GM23338 (cell line): ENCODE measurements around the gene FAAP100. TPM values are rescaled to one million over a fixed set of nuclear protein-coding genes. Genes with fewer than 3 reads are reported as not detected.

Source experiments
- CREB1 ChIP-seq: fragments of 250-450 bp; sonication (Bioruptor Pico); IDR thresholded peaks from 2 replicates; pipeline ENCODE4 v1.5.0; 2020; ENCODE audit warnings: low read depth, mild to moderate bottlenecking, moderate library complexity
- EZH2 ChIP-seq: fragments of 200-600 bp; sonication (generic); IDR thresholded peaks from one replicate; pipeline ENCODE4 v1.8.0; 2017; ENCODE audit warnings: antibody characterized with exemption, mild to moderate bottlenecking, low read depth; ENCODE audit not compliant: unreplicated experiment
- EZH2phosphoT487 ChIP-seq: fragments of 200-600 bp; sonication (generic); IDR thresholded peaks from one replicate; pipeline ENCODE4 v1.8.1; 2018; ENCODE audit warnings: antibody characterized with exemption; ENCODE audit not compliant: unreplicated experiment
- JUNB ChIP-seq: IDR thresholded peaks from one replicate; pipeline ENCODE4 v1.6.1; 2016; ENCODE audit warnings: antibody characterized with exemption; ENCODE audit not compliant: unreplicated experiment
- POLR2AphosphoS5 ChIP-seq: IDR thresholded peaks from 2 replicates; pipeline ENCODE4 v1.6.1; 2016; ENCODE audit warnings: antibody characterized with exemption, low read depth
- STAT1 ChIP-seq: IDR thresholded peaks from one replicate; pipeline ENCODE4 v1.6.1; 2016; ENCODE audit warnings: antibody characterized with exemption; ENCODE audit not compliant: unreplicated experiment
- ZNF114 ChIP-seq: fragments of 250-450 bp; sonication (Bioruptor Pico); IDR thresholded peaks from 2 replicates; pipeline ENCODE4 v1.5.0; 2020; ENCODE audit warnings: mild to moderate bottlenecking, moderate library complexity
- ZNF331 ChIP-seq: fragments of 250-450 bp; sonication (Bioruptor Pico); IDR thresholded peaks from 2 replicates; pipeline ENCODE4 v1.5.0; 2020; ENCODE audit warnings: low read depth, mild to moderate bottlenecking, moderate library complexity
- polyA plus RNA-seq: library from polyadenylated mRNA; unstranded; fragments of >200 nt; fragmentation: Nextera tagmentation; extraction: Ambion mirVana; gene quantifications from 2 replicates; pipeline ENCODE4 v1.2.1, GENCODE V29; 2016
- total RNA-seq: library from RNA; depleted of rRNA; stranded (reverse); fragments of >200 nt; shearing (Covaris generic); gene quantifications from 2 replicates; pipeline ENCODE4 v1.2.3, GENCODE V29; 2014
- TF ChIP-seq, protein P1 (sequence below): fragments of 250-450 bp; sonication (Bioruptor Pico); IDR thresholded peaks from 2 replicates; pipeline ENCODE4 v1.5.0; 2020; ENCODE audit warnings: mild to moderate bottlenecking, moderate library complexity
- TF ChIP-seq, protein P2 (sequence below), 2 experiments: fragments of 200-600 bp in 1 of 2; sonication (generic) in 1 of 2; conservative IDR thresholded peaks; 2 replicates each; pipeline versions ENCODE4 v1.5.1 to v1.6.1; 2016 to 2017; ENCODE audit warnings: antibody characterized with exemption in 2 of 2, low read depth in 2 of 2, mild to moderate bottlenecking in 2 of 2, moderate library complexity in 1 of 2
- TF ChIP-seq, protein P3 (sequence below): IDR thresholded peaks from one replicate; pipeline ENCODE4 v1.6.1; 2018; ENCODE audit warnings: antibody characterized with exemption; ENCODE audit not compliant: unreplicated experiment

FAAP100 gene
- total and polyA plus RNA-seq, 2 experiments from 2014 or later, result 16.0 to 50.5 TPM

DNA sequence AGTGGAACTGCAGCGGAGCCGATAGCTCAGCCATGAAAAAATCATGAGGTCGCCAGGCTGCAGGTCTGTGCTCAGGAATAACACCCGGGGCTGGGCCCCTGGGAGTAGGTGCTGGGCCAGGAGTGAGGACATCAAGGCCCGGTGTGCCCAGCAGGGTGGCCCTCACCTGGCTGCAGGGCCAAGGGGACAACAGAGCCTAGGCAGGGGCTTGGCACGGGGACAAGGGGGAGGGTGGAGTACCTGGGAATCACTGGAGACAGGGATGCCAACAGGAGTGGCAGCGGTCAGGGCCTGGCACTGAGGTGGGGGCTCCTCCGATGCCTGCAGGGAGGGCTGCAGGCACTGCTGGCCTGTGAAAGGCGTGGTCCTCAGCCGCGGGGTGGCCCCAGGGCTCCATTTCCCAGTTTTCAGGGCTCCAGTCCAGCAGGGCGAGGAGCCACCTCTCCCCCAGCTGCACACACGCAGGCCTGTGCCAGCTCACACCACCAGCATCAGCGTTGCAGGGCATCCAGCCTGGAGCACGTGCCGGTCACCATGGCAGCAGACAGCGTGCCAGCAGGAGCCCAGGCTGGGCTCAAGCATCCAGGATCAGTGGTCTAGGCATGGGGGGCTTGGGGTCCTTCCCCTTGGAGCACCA is 28.6 kb downstream of the FAAP100 start (continued):
- TF ChIP-seq, protein P1, sequence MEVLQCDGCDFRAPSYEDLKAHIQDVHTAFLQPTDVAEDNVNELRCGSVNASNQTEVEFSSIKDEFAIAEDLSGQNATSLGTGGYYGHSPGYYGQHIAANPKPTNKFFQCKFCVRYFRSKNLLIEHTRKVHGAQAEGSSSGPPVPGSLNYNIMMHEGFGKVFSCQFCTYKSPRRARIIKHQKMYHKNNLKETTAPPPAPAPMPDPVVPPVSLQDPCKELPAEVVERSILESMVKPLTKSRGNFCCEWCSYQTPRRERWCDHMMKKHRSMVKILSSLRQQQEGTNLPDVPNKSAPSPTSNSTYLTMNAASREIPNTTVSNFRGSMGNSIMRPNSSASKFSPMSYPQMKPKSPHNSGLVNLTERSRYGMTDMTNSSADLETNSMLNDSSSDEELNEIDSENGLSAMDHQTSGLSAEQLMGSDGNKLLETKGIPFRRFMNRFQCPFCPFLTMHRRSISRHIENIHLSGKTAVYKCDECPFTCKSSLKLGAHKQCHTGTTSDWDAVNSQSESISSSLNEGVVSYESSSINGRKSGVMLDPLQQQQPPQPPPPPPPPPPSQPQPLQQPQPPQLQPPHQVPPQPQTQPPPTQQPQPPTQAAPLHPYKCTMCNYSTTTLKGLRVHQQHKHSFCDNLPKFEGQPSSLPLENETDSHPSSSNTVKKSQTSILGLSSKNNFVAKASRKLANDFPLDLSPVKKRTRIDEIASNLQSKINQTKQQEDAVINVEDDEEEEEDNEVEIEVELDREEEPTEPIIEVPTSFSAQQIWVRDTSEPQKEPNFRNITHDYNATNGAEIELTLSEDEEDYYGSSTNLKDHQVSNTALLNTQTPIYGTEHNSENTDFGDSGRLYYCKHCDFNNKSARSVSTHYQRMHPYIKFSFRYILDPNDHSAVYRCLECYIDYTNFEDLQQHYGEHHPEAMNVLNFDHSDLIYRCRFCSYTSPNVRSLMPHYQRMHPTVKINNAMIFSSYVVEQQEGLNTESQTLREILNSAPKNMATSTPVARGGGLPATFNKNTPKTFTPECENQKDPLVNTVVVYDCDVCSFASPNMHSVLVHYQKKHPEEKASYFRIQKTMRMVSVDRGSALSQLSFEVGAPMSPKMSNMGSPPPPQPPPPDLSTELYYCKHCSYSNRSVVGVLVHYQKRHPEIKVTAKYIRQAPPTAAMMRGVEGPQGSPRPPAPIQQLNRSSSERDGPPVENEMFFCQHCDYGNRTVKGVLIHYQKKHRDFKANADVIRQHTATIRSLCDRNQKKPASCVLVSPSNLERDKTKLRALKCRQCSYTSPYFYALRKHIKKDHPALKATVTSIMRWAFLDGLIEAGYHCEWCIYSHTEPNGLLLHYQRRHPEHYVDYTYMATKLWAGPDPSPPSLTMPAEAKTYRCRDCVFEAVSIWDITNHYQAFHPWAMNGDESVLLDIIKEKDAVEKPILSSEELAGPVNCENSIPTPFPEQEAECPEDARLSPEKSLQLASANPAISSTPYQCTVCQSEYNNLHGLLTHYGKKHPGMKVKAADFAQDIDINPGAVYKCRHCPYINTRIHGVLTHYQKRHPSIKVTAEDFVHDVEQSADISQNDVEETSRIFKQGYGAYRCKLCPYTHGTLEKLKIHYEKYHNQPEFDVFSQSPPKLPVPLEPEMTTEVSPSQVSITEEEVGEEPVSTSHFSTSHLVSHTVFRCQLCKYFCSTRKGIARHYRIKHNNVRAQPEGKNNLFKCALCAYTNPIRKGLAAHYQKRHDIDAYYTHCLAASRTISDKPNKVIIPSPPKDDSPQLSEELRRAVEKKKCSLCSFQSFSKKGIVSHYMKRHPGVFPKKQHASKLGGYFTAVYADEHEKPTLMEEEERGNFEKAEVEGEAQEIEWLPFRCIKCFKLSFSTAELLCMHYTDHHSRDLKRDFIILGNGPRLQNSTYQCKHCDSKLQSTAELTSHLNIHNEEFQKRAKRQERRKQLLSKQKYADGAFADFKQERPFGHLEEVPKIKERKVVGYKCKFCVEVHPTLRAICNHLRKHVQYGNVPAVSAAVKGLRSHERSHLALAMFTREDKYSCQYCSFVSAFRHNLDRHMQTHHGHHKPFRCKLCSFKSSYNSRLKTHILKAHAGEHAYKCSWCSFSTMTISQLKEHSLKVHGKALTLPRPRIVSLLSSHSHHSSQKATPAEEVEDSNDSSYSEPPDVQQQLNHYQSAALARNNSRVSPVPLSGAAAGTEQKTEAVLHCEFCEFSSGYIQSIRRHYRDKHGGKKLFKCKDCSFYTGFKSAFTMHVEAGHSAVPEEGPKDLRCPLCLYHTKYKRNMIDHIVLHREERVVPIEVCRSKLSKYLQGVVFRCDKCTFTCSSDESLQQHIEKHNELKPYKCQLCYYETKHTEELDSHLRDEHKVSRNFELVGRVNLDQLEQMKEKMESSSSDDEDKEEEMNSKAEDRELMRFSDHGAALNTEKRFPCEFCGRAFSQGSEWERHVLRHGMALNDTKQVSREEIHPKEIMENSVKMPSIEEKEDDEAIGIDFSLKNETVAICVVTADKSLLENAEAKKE (CRISPR knock-in tag), result no peak
- no peak for TF ChIP-seq JUNB
- no peak for TF ChIP-seq ZNF114 (CRISPR knock-in tag)
- TF ChIP-seq EZH2, result no peak
- TF ChIP-seq CREB1 (CRISPR knock-in tag), result no peak
- TF ChIP-seq, protein P2, sequence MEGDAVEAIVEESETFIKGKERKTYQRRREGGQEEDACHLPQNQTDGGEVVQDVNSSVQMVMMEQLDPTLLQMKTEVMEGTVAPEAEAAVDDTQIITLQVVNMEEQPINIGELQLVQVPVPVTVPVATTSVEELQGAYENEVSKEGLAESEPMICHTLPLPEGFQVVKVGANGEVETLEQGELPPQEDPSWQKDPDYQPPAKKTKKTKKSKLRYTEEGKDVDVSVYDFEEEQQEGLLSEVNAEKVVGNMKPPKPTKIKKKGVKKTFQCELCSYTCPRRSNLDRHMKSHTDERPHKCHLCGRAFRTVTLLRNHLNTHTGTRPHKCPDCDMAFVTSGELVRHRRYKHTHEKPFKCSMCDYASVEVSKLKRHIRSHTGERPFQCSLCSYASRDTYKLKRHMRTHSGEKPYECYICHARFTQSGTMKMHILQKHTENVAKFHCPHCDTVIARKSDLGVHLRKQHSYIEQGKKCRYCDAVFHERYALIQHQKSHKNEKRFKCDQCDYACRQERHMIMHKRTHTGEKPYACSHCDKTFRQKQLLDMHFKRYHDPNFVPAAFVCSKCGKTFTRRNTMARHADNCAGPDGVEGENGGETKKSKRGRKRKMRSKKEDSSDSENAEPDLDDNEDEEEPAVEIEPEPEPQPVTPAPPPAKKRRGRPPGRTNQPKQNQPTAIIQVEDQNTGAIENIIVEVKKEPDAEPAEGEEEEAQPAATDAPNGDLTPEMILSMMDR (conservative IDR thresholded peaks at IDR 0.05; ENCODE audit: low read depth in 2 of 2), result no peak
- no peak for TF ChIP-seq STAT1
- TF ChIP-seq, protein P3, sequence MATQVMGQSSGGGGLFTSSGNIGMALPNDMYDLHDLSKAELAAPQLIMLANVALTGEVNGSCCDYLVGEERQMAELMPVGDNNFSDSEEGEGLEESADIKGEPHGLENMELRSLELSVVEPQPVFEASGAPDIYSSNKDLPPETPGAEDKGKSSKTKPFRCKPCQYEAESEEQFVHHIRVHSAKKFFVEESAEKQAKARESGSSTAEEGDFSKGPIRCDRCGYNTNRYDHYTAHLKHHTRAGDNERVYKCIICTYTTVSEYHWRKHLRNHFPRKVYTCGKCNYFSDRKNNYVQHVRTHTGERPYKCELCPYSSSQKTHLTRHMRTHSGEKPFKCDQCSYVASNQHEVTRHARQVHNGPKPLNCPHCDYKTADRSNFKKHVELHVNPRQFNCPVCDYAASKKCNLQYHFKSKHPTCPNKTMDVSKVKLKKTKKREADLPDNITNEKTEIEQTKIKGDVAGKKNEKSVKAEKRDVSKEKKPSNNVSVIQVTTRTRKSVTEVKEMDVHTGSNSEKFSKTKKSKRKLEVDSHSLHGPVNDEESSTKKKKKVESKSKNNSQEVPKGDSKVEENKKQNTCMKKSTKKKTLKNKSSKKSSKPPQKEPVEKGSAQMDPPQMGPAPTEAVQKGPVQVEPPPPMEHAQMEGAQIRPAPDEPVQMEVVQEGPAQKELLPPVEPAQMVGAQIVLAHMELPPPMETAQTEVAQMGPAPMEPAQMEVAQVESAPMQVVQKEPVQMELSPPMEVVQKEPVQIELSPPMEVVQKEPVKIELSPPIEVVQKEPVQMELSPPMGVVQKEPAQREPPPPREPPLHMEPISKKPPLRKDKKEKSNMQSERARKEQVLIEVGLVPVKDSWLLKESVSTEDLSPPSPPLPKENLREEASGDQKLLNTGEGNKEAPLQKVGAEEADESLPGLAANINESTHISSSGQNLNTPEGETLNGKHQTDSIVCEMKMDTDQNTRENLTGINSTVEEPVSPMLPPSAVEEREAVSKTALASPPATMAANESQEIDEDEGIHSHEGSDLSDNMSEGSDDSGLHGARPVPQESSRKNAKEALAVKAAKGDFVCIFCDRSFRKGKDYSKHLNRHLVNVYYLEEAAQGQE, result no peak
- no peak for TF ChIP-seq ZNF331 (CRISPR knock-in tag)
- no peak for TF ChIP-seq POLR2AphosphoS5
- TF ChIP-seq EZH2phosphoT487, result no peak
